ENCODE results near the gene SLC11A1.

SLC11A1 gene

GRCh38 chr2:218378053-218378452 is 4.0 kb upstream of the SLC11A1 start:
- Mint-ChIP-seq H3K4me1 (ENCODE audit: low read depth) (no peaks in the 10 kb centered on the region), H3K27me3 (no peaks in the 10 kb centered on the region), H3K36me3 (ENCODE audit: low read depth) (no peaks in the 10 kb centered on the region), H3K4me3 (no peak overlapping the region), H3K27ac (no peak overlapping the region), H3K9me3 (no peaks in the 10 kb centered on the region)

- Mint-ChIP-seq H3K27me3 (peaks cover 3% of the 10 kb centered on the region), H3K9me3 (no peaks in the 10 kb centered on the region), H3K36me3 (ENCODE audit: low read depth) (no peaks in the 10 kb centered on the region)
These were observed 712 bp downstream of the SLC11A1 start for GRCh38 chr2:218382785-218383184.

GRCh38 chr2:218383892-218384519 is 1.9 kb downstream of the SLC11A1 start:
- Mint-ChIP-seq H3K27ac (no peak overlapping the region), H3K36me3 (ENCODE audit: low read depth) (no peaks in the 10 kb centered on the region), H3K4me1 (ENCODE audit: low read depth) (peaks cover 6% of the 10 kb centered on the region), H3K4me3 (no peak overlapping the region), H3K9me3 (no peaks in the 10 kb centered on the region), H3K27me3 (peaks cover 3% of the 10 kb centered on the region)

More at GRCh38 chr2:218382785-218383184, 712 bp downstream of the SLC11A1 start:
- Mint-ChIP-seq H3K27ac (no peak overlapping the region), H3K4me1 (ENCODE audit: low read depth) (peaks cover 6% of the 10 kb centered on the region), H3K4me3 (no peak overlapping the region)

GRCh38 chr2:218384975-218385374 is 2.9 kb downstream of the SLC11A1 start:
- Mint-ChIP-seq H3K4me3 (no peak overlapping the region), H3K27me3 (peaks cover 3% of the 10 kb centered on the region), H3K4me1 (ENCODE audit: low read depth) (peaks cover 6% of the 10 kb centered on the region), H3K36me3 (ENCODE audit: low read depth) (no peaks in the 10 kb centered on the region), H3K27ac (no peak overlapping the region), H3K9me3 (no peaks in the 10 kb centered on the region)

- H3K4me3 Mint-ChIP-seq, result no peak overlapping the region
- H3K27ac Mint-ChIP-seq, result no peak overlapping the region
- H3K4me1 Mint-ChIP-seq (ENCODE audit: low read depth), result peaks cover 6% of the 10 kb centered on the region
- H3K36me3 Mint-ChIP-seq (ENCODE audit: low read depth), result no peaks in the 10 kb centered on the region
- H3K27me3 Mint-ChIP-seq, result peaks cover 3% of the 10 kb centered on the region
- H3K9me3 Mint-ChIP-seq, result no peaks in the 10 kb centered on the region
These were observed 4.7 kb downstream of the SLC11A1 start for GRCh38 chr2:218386505-218387368.

GRCh38 chr2:218387369-218388194 is 5.5 kb downstream of the SLC11A1 start:
- Mint-ChIP-seq H3K27me3 (peaks cover 3% of the 10 kb centered on the region), H3K27ac (no peak overlapping the region), H3K36me3 (ENCODE audit: low read depth) (no peaks in the 10 kb centered on the region), H3K4me3 (peak overlapping the region; percentile 39), H3K4me1 (ENCODE audit: low read depth) (peaks cover 6% of the 10 kb centered on the region), H3K9me3 (no peaks in the 10 kb centered on the region)

GRCh38 chr2:218389333-218390150 is 7.5 kb downstream of the SLC11A1 start:
- Mint-ChIP-seq H3K27ac (peak overlapping the region; percentile 12), H3K36me3 (ENCODE audit: low read depth) (no peaks in the 10 kb centered on the region), H3K4me1 (ENCODE audit: low read depth) (peaks cover 19% of the 10 kb centered on the region), H3K27me3 (peaks cover 3% of the 10 kb centered on the region), H3K4me3 (no peak overlapping the region), H3K9me3 (no peaks in the 10 kb centered on the region)

- no peak overlapping the region for H3K4me3 Mint-ChIP-seq
- no peaks in the 10 kb centered on the region for H3K9me3 Mint-ChIP-seq
- no peak overlapping the region for H3K27ac Mint-ChIP-seq
- no peaks in the 10 kb centered on the region for H3K36me3 Mint-ChIP-seq (ENCODE audit: low read depth)
- H3K27me3 Mint-ChIP-seq, result peaks cover 3% of the 10 kb centered on the region
- peaks cover 33% of the 10 kb centered on the region for H3K4me1 Mint-ChIP-seq (ENCODE audit: low read depth)
These were observed 9.1 kb downstream of the SLC11A1 start for GRCh38 chr2:218391202-218391601.

- Mint-ChIP-seq H3K27ac (no peak overlapping the region), H3K9me3 (no peaks in the 10 kb centered on the region), H3K4me1 (ENCODE audit: low read depth) (peaks cover 40% of the 10 kb centered on the region), H3K36me3 (ENCODE audit: low read depth) (no peaks in the 10 kb centered on the region), H3K27me3 (peaks cover 1% of the 10 kb centered on the region), H3K4me3 (no peak overlapping the region)
These were observed 10.4 kb downstream of the SLC11A1 start for GRCh38 chr2:218392459-218392858.

- Mint-ChIP-seq H3K4me3 (no peak overlapping the region), H3K27ac (no peak overlapping the region)
These were observed 10.9 kb downstream of the SLC11A1 start for GRCh38 chr2:218392891-218393462.

GRCh38 chr2:218393750-218394290 is 11.7 kb downstream of the SLC11A1 start:
- H3K36me3 Mint-ChIP-seq (ENCODE audit: low read depth), result no peaks in the 10 kb centered on the region

More at GRCh38 chr2:218392891-218393462, 10.9 kb downstream of the SLC11A1 start:
- H3K27me3 Mint-ChIP-seq, result peaks cover 5% of the 10 kb centered on the region
- peaks cover 45% of the 10 kb centered on the region for H3K4me1 Mint-ChIP-seq (ENCODE audit: low read depth)
- H3K9me3 Mint-ChIP-seq, result no peaks in the 10 kb centered on the region
- no peaks in the 10 kb centered on the region for H3K36me3 Mint-ChIP-seq (ENCODE audit: low read depth)

GRCh38 chr2:218394298-218395089 is 12.4 kb downstream of the SLC11A1 start:
- H3K4me3 Mint-ChIP-seq, result no peak overlapping the region
- H3K27me3 Mint-ChIP-seq, result peaks cover 5% of the 10 kb centered on the region
- H3K27ac Mint-ChIP-seq, result peak overlapping the region; percentile 21
- H3K9me3 Mint-ChIP-seq, result no peaks in the 10 kb centered on the region
- no peaks in the 10 kb centered on the region for H3K36me3 Mint-ChIP-seq (ENCODE audit: low read depth)
- peaks cover 55% of the 10 kb centered on the region for H3K4me1 Mint-ChIP-seq (ENCODE audit: low read depth)

More at GRCh38 chr2:218393750-218394290, 11.7 kb downstream of the SLC11A1 start:
- Mint-ChIP-seq H3K9me3 (no peaks in the 10 kb centered on the region), H3K27me3 (peaks cover 5% of the 10 kb centered on the region), H3K27ac (no peak overlapping the region), H3K4me3 (no peak overlapping the region), H3K4me1 (ENCODE audit: low read depth) (peaks cover 49% of the 10 kb centered on the region)

GRCh38 chr2:218395090-218395444 is 13.0 kb downstream of the SLC11A1 start:
- peaks cover 55% of the 10 kb centered on the region for H3K4me1 Mint-ChIP-seq (ENCODE audit: low read depth)
- peaks cover 5% of the 10 kb centered on the region for H3K27me3 Mint-ChIP-seq
- H3K27ac Mint-ChIP-seq, result peak overlapping the region; percentile 21
- no peaks in the 10 kb centered on the region for H3K36me3 Mint-ChIP-seq (ENCODE audit: low read depth)
- H3K9me3 Mint-ChIP-seq, result no peaks in the 10 kb centered on the region
- no peak overlapping the region for H3K4me3 Mint-ChIP-seq
